Naive thymus-derived CD4-positive, alpha-beta T cell (primary cell): Measurements from ENCODE around the gene GLG1. TPM values are rescaled to one million over a fixed set of nuclear protein-coding genes. Genes with fewer than 3 reads are reported as not detected.

ENCODE experiments used
- polyA plus RNA-seq, 2 donors: library from polyadenylated mRNA; unstranded; fragments of 300-500 nt; fragmentation: Illumina TruSeq; gene quantifications; one replicate each; pipeline ENCODE4 v1.2.3, GENCODE V29; 2021
- total RNA-seq, 6 experiments: library from RNA in 5 of 6; stranded (reverse) in 5 of 6; gene quantifications; 1 replicate in 5 of 6; 2 replicates in 1 of 6; pipeline ENCODE4 v1.2.3 and lab custom pipeline; 2021 to 2026

Gene GLG1
- total and polyA plus RNA-seq, 7 experiments from 2014 or later = 125 to 285 (median 188) TPM

Other genes with a start within 250 kb of the GLG1 start
- 10 to 100 TPM in 1 of 5 experiments, 1 to 10 TPM in 2, not detected in 2; 2.2 to 12.3 (median 9.8) TPM for gene NPIPB15, start 230.8 kb downstream of the GLG1 start, total RNA-seq
- gene NPIPB15, start 230.8 kb downstream of the GLG1 start, polyA plus RNA-seq = under 1 TPM in 1 of 2 donors, not detected in 1; 0.75 TPM
- 1 to 10 TPM in 4 of 5 experiments, under 1 TPM in 1; 0.49 to 3.0 (median 1.5) TPM for gene CLEC18B, start 185.6 kb downstream of the GLG1 start, total RNA-seq
- not detected for gene CLEC18B, start 185.6 kb downstream of the GLG1 start, polyA plus RNA-seq
- 10 to 100 TPM; 39.3 to 88.0 (median 56.9) TPM for gene RFWD3, start 59.8 kb upstream of the GLG1 start, total RNA-seq
- 10 to 100 TPM; 16.9 to 29.9 TPM for gene RFWD3, start 59.8 kb upstream of the GLG1 start, polyA plus RNA-seq
- gene MLKL, start 93.7 kb upstream of the GLG1 start, total RNA-seq = 10 to 100 TPM; 26.9 to 52.4 (median 38.3) TPM
- gene MLKL, start 93.7 kb upstream of the GLG1 start, polyA plus RNA-seq = 1 to 10 TPM; 7.9 to 8.0 TPM
- gene FA2H, start 167.7 kb upstream of the GLG1 start, total RNA-seq = under 1 TPM in 2 of 5 experiments, not detected in 3; 0.20 to 0.34 TPM
- gene FA2H, start 167.7 kb upstream of the GLG1 start, polyA plus RNA-seq = not detected